K562 (cell line): Measurements from ENCODE around the gene MINDY3.

Experiments used
- ARHGAP35 ChIP-seq: fragments of 450-650 bp; IDR thresholded peaks from 2 replicates; pipeline ENCODE4 v1.6.1; 2018; ENCODE audit not compliant: partially characterized antibody
- CTCF ChIP-seq, 3 experiments: IDR thresholded peaks in 2 of 3; conservative IDR thresholded peaks in 1 of 3; 2 replicates each; pipeline ENCODE4 v1.5.1; 2011 to 2012; ENCODE audit warnings: low read length in 3 of 3, mild to moderate bottlenecking in 3 of 3, control low read depth in 2 of 3, improper control_type of control experiment in 1 of 3, inconsistent platforms in 1 of 3, low read depth in 1 of 3, mixed read lengths in 1 of 3, moderate library complexity in 1 of 3; ENCODE audit not compliant: insufficient read depth in 2 of 3
- EZH2 ChIP-seq: IDR thresholded peaks from 2 replicates; pipeline ENCODE4 v1.6.1; 2012; ENCODE audit warnings: low read depth, mild to moderate bottlenecking, inconsistent platforms, low read length, borderline replicate concordance
- FOXP4 ChIP-seq: sonication (generic); formaldehyde crosslinking; IDR thresholded peaks from 2 replicates; pipeline ENCODE4 v1.8.0; 2022; ENCODE audit warnings: mild to moderate bottlenecking, missing genetic modification reagents, borderline replicate concordance
- GATA2 ChIP-seq: sonication (generic); formaldehyde crosslinking; IDR thresholded peaks from 2 replicates; pipeline ENCODE4 v1.4.0; 2020; ENCODE audit warnings: mild to moderate bottlenecking, missing genetic modification reagents
- JUN ChIP-seq, 2 experiments: sonication (generic) in 1 of 2; formaldehyde crosslinking in 1 of 2; IDR thresholded peaks; 2 replicates each; pipeline versions ENCODE4 v1.6.1 to v1.8.0; 2012 to 2022; ENCODE audit warnings: borderline replicate concordance in 2 of 2, mild to moderate bottlenecking in 2 of 2, improper control_type of control experiment in 1 of 2, low read depth in 1 of 2, low read length in 1 of 2, missing genetic modification reagents in 1 of 2
- JUND ChIP-seq, 2 experiments: IDR thresholded peaks; 2 replicates in 1 of 2; 3 replicates in 1 of 2; pipeline ENCODE4 v1.6.1; 2011; ENCODE audit warnings: borderline replicate concordance in 2 of 2, low read depth in 2 of 2, low read length in 2 of 2, improper control_type of control experiment in 1 of 2, missing biosample characterization in 1 of 2, missing genetic modification characterization in 1 of 2, missing genetic modification reagents in 1 of 2
- LCOR ChIP-seq: sonication (generic); formaldehyde crosslinking; IDR thresholded peaks from 2 replicates; pipeline ENCODE4 v1.8.0; 2022; ENCODE audit warnings: mild to moderate bottlenecking, missing genetic modification reagents
- MLLT1 ChIP-seq, 2 experiments: fragments of 450-650 bp; IDR thresholded peaks; 2 replicates each; pipeline ENCODE4 v1.6.1; 2016
- RAD21 ChIP-seq, 2 experiments: fragments of 250-450 bp in 1 of 2; fragments of 450-650 bp in 1 of 2; sonication (Bioruptor Pico) in 1 of 2; formaldehyde crosslinking in 1 of 2; IDR thresholded peaks in 1 of 2; conservative IDR thresholded peaks in 1 of 2; 2 replicates each; pipeline versions ENCODE4 v1.4.0 to v1.8.0; 2020 to 2022; ENCODE audit warnings: mild to moderate bottlenecking in 2 of 2, moderate library complexity in 1 of 2
- RAD51 ChIP-seq: fragments of 450-650 bp; IDR thresholded peaks from 2 replicates; pipeline ENCODE4 v1.7.1; 2016; ENCODE audit warnings: low read depth, mild to moderate bottlenecking, borderline replicate concordance
- SIN3A ChIP-seq, 2 experiments: fragments of 150-350 bp in 1 of 2; IDR thresholded peaks; 2 replicates each; pipeline ENCODE4 v1.6.1; 2011 to 2016; ENCODE audit warnings: borderline replicate concordance in 2 of 2, low read depth in 2 of 2, low read length in 2 of 2, mild to moderate bottlenecking in 2 of 2, moderate library complexity in 2 of 2; ENCODE audit not compliant: control insufficient read depth in 1 of 2
- U2AF1 ChIP-seq: fragments of 200-400 bp; formaldehyde crosslinking; optimal IDR thresholded peaks from 2 replicates; pipeline ENCODE3; 2017; ENCODE audit warnings: mild to moderate bottlenecking, low read depth, low read length, moderate library complexity
- ZNF239 ChIP-seq: fragments of 250-450 bp; sonication (Bioruptor Pico); IDR thresholded peaks from 2 replicates; pipeline ENCODE4 v1.4.0; 2020; ENCODE audit warnings: mild to moderate bottlenecking

- TF ChIP-seq CTCF (IDR thresholded peaks at IDR 0.05 in 2 of 3, conservative IDR thresholded peaks at IDR 0.05 in 1 of 3; ENCODE audit: insufficient read depth in 2 of 3, low read depth in 1 of 3, low read length in 3 of 3) (peak; percentile 70 to 80 (median 74)), SIN3A (IDR thresholded peaks at IDR 0.05; ENCODE audit: borderline replicate concordance in 2 of 2, control insufficient read depth in 1 of 2, low read depth in 2 of 2, low read length in 2 of 2) (no peak), RAD51 (no peak), MLLT1 (IDR thresholded peaks at IDR 0.05) (no peak), ZNF239 (no peak), RAD21 (CRISPR knock-in tag; conservative IDR thresholded peaks at IDR 0.05 in 1 of 2, IDR thresholded peaks at IDR 0.05 in 1 of 2) (peak; percentile 47 to 74), LCOR (CRISPR knock-in tag) (no peak), JUND (IDR thresholded peaks at IDR 0.05; ENCODE audit: borderline replicate concordance, low read depth, low read length) (no peak), JUND (tag; IDR thresholded peaks at IDR 0.05; ENCODE audit: borderline replicate concordance, low read depth, low read length) (no peak), U2AF1 (no peak), FOXP4 (no peak), JUN (IDR thresholded peaks at IDR 0.05; ENCODE audit: borderline replicate concordance, low read depth, low read length) (no peak), JUN (CRISPR knock-in tag; IDR thresholded peaks at IDR 0.05; ENCODE audit: borderline replicate concordance) (no peak), ARHGAP35 (no peak), EZH2 (no peak), GATA2 (CRISPR knock-in tag) (no peak)
Observed at GRCh38 chr10:15744217-15744865, 116.0 kb downstream of the MINDY3 start.
